Prostate gland (tissue), 2 donors: ENCODE data around the gene KPNA4. TPM values are rescaled to one million over a fixed set of nuclear protein-coding genes. Genes with fewer than 3 reads are reported as not detected.

Experiments
- DNase-seq: peaks from one replicate; pipeline ENCODE4 v3.0.0-alpha.2; 2019; ENCODE audit warnings: low spot score
- H3K27ac ChIP-seq, 2 donors: fragments of 200-600 bp; sonication (generic); 2 replicates each; pipeline ENCODE4 v1.5.1; 2017 to 2019
- H3K27me3 ChIP-seq: fragments of 200-600 bp; sonication (generic); replicated peaks from 2 replicates; pipeline ENCODE4 v1.5.1; 2019; ENCODE audit not compliant: insufficient read depth
- H3K36me3 ChIP-seq, 2 donors: fragments of 200-600 bp; sonication (generic); 1 replicate in 1 of 2; 2 replicates in 1 of 2; pipeline versions ENCODE4 v1.5.1 to v1.8.1; 2017 to 2019
- H3K4me1 ChIP-seq: fragments of 200-600 bp; sonication (generic); replicated peaks from 2 replicates; pipeline ENCODE4 v1.5.1; 2019
- H3K4me3 ChIP-seq, 2 donors: fragments of 200-600 bp; sonication (generic); 2 replicates each; pipeline ENCODE4 v1.5.1; 2017 to 2019
- H3K9me3 ChIP-seq: fragments of 200-600 bp; sonication (generic); 2 replicates; pipeline ENCODE4 v1.5.1; 2017
- POLR2A ChIP-seq: fragments of 450-650 bp; IDR thresholded peaks from one replicate; pipeline ENCODE4 v1.6.1; 2016; ENCODE audit warnings: antibody characterized with exemption, mild to moderate bottlenecking
- POLR2AphosphoS5 ChIP-seq: sonication (generic); formaldehyde crosslinking; IDR thresholded peaks from one replicate; pipeline ENCODE4 v1.6.1; 2017; ENCODE audit warnings: antibody characterized with exemption
- WGBS: methylation state at CpG from one replicate; pipeline ENCODE4 v1.1.5; 2018; 5-methylcytosine and 5-hydroxymethylcytosine counted together
- intact Hi-C: fragments of 100-400 bp; cut with DNase I; formaldehyde crosslinking; loops from one replicate; pipeline ENCODE4 v1.14.2; 2022
- total RNA-seq, 2 donors: library from RNA; depleted of rRNA; stranded (reverse); fragments of >200 nt; gene quantifications; one replicate each; pipeline ENCODE4 v1.1.0, GENCODE V29; 2016
- TF ChIP-seq, protein P1 (sequence below), 4 experiments: fragments of 200-600 bp in 2 of 4; fragments of 450-650 bp in 2 of 4; sonication (generic) in 2 of 4; IDR thresholded peaks; 1 replicate in 3 of 4; 2 replicates in 1 of 4; pipeline ENCODE4 v1.5.1; 2016 to 2019; ENCODE audit warnings: antibody characterized with exemption in 4 of 4, mild to moderate bottlenecking in 2 of 4, moderate library complexity in 2 of 4

The KPNA4 gene
- total RNA-seq, 2 donors from 2014 or later, result 19.5 to 29.2 TPM

DNA sequence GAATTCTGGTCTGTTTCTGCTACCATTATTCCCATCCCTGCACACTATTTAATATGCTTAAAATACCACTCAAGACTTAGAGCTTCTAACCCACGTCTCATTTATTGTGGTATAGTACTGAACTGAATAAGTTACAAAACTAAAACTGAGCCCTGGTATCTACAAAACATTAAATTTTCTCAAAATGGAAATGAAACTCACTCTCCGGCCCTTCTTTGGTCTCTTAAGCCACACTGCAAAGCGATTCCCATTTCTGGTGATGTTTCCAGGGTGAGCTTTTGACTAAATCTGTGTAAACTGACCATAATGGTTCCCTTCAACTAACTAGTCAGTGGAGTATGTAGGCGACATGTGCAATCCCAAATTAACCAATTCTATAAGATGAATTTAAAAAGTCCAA, 18.6 kb downstream of the KPNA4 start:
- WGBS, result 96% methylated on average over 4 of the region's 4 CpGs

DNA sequence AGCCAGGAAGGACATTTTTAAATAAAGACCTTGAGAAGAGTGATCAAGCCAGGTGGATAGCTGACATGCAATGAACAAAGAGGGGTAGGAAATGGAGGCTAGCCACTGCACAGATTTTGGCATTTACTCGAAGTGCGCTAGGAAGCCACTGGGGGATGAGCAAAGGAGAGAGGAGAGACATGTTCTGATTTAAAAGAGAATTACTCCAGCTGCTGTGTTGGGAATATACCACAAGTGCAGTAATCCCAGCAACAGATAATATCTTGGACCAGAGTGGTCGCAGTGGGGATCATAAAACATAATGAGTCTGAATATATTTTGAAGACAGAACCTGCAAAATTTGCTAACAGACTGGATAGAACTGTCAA, 19.9 kb downstream of the KPNA4 start:
- 66% methylated on average over 3 of the region's 3 CpGs for WGBS
- H3K4me1 ChIP-seq, result no peaks in the 10 kb centered on the region
- H3K4me3 ChIP-seq, result no peak overlapping the region
- DNase-seq, result no peak
- H3K27me3 ChIP-seq, result no peaks in the 10 kb centered on the region
- TF ChIP-seq, protein P1, sequence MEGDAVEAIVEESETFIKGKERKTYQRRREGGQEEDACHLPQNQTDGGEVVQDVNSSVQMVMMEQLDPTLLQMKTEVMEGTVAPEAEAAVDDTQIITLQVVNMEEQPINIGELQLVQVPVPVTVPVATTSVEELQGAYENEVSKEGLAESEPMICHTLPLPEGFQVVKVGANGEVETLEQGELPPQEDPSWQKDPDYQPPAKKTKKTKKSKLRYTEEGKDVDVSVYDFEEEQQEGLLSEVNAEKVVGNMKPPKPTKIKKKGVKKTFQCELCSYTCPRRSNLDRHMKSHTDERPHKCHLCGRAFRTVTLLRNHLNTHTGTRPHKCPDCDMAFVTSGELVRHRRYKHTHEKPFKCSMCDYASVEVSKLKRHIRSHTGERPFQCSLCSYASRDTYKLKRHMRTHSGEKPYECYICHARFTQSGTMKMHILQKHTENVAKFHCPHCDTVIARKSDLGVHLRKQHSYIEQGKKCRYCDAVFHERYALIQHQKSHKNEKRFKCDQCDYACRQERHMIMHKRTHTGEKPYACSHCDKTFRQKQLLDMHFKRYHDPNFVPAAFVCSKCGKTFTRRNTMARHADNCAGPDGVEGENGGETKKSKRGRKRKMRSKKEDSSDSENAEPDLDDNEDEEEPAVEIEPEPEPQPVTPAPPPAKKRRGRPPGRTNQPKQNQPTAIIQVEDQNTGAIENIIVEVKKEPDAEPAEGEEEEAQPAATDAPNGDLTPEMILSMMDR (IDR thresholded peaks at IDR 0.05), result no peak
- no peak for TF ChIP-seq POLR2A
- TF ChIP-seq POLR2AphosphoS5, result no peak
- no peak overlapping the region for H3K27ac ChIP-seq
- intact Hi-C loops, result no loop called here
- H3K9me3 ChIP-seq, result no peaks in the 10 kb centered on the region
- no peaks in the 10 kb centered on the region for H3K36me3 ChIP-seq

More for the DNA sequence above, 18.6 kb downstream of the KPNA4 start:
- DNase-seq, result no peak
- Histone ChIP-seq H3K4me1 (no peaks in the 10 kb centered on the region), H3K27ac (no peak overlapping the region), H3K4me3 (no peak overlapping the region), H3K9me3 (no peaks in the 10 kb centered on the region), H3K27me3 (no peaks in the 10 kb centered on the region), H3K36me3 (no peaks in the 10 kb centered on the region)
- TF ChIP-seq, protein P1 (IDR thresholded peaks at IDR 0.05), result no peak
- TF ChIP-seq POLR2A (no peak), POLR2AphosphoS5 (no peak)
- intact Hi-C loops, result no loop called here

DNA sequence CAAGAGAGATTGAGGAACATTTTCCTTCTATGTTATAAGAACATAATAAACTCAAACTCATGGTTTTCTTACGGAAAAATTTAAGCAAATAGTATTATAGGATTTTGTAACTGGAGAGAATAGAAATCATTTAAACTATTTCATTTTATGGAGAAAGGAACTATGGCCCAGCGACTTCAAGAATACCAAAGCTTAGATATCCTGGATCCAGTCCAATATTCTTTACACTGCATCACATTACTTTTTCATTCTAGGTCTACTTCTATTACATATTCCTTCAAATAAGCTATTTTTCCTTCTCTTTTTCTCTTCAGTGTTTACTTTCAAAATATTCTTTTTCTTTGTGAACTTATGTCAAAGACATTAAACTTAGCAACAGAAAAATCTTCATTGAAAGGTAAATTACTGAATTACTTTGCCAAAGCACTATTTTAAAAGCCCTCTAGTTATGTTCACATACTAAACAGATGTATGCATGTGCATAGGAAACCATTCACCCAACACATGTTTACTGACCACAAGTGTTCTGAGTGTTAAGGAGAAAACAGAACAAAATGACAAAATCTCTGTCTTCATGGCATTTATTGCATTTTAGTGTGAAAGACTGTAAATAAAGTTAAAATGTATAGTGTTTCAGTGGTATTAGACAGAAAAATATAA, 20.4 kb downstream of the KPNA4 start:
- Histone ChIP-seq H3K9me3 (no peaks in the 10 kb centered on the region), H3K4me1 (no peaks in the 10 kb centered on the region), H3K27ac (no peak overlapping the region), H3K36me3 (no peaks in the 10 kb centered on the region), H3K27me3 (no peaks in the 10 kb centered on the region), H3K4me3 (no peak overlapping the region)
- intact Hi-C loops, result no loop called here
- DNase-seq, result no peak
- 55% methylated on average over 2 of the region's 2 CpGs for WGBS
- TF ChIP-seq POLR2AphosphoS5 (no peak), POLR2A (no peak)
- TF ChIP-seq, protein P1 (IDR thresholded peaks at IDR 0.05), result no peak

DNA sequence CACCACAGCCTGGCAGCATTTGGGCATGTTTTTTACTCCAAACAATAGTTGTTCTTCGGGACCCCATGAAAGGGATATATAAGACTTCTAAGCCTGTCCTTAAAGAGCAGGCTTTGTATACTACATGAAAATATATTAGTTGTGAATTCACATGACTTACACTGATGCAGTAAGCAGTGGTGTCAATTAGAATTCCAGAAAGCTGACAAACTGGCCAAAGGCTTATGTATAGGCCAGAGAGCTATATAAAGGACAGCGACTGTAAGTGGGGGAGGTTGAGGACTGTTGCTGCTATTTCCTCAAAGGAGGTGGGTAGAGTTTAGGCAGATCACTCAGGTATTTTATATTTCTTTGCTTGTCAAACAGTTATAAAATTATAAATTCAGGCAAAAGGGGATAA, 24.8 kb downstream of the KPNA4 start:
- no peaks in the 10 kb centered on the region for H3K36me3 ChIP-seq
- 96% methylated on average over 2 of the region's 2 CpGs for WGBS
- H3K4me3 ChIP-seq, result no peak overlapping the region
- H3K27me3 ChIP-seq, result no peaks in the 10 kb centered on the region
- H3K4me1 ChIP-seq, result no peaks in the 10 kb centered on the region
- no peak overlapping the region for H3K27ac ChIP-seq
- DNase-seq, result no peak
- no peaks in the 10 kb centered on the region for H3K9me3 ChIP-seq
- TF ChIP-seq, protein P1 (IDR thresholded peaks at IDR 0.05), result no peak
- intact Hi-C loops, result no loop called here

DNA sequence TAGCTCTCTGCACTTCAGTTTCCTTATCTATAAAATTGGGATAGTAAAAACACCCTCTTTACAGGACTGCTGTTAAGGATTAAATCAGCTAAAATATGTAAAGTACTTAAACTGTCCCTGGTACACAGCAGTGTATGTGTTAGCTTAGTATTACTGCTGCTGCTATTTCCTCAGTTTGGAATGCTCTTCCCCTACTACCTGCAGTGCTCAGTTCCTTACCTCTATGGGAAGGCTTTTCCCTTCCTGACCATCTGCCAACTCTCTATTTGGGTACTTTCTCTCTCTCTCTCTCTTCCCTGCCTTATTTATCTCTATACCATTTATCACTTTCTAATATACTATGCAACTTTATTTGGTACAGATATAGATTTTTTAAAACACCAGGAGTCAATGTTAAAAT, 26.5 kb downstream of the KPNA4 start:
- intact Hi-C loops, result no loop called here
- Histone ChIP-seq H3K4me1 (no peaks in the 10 kb centered on the region), H3K27ac (no peak overlapping the region), H3K27me3 (no peaks in the 10 kb centered on the region), H3K36me3 (no peaks in the 10 kb centered on the region), H3K9me3 (no peaks in the 10 kb centered on the region), H3K4me3 (no peak overlapping the region)
- TF ChIP-seq POLR2AphosphoS5 (no peak), POLR2A (no peak)
- TF ChIP-seq, protein P1 (IDR thresholded peaks at IDR 0.05), result no peak
- no peak for DNase-seq
